SH-SY5Y (cell line): Measurements from ENCODE around the gene CLEC19A.

Experiments
- GATA2 ChIP-seq: IDR thresholded peaks from 2 replicates; pipeline ENCODE4 v1.6.1; 2011; ENCODE audit warnings: mild to moderate bottlenecking, low read depth, low read length
- GATA3 ChIP-seq: IDR thresholded peaks from 2 replicates; pipeline ENCODE4 v1.6.1; 2011; ENCODE audit warnings: low read depth, mild to moderate bottlenecking, low read length, moderate library complexity

Gene CLEC19A

DNA sequence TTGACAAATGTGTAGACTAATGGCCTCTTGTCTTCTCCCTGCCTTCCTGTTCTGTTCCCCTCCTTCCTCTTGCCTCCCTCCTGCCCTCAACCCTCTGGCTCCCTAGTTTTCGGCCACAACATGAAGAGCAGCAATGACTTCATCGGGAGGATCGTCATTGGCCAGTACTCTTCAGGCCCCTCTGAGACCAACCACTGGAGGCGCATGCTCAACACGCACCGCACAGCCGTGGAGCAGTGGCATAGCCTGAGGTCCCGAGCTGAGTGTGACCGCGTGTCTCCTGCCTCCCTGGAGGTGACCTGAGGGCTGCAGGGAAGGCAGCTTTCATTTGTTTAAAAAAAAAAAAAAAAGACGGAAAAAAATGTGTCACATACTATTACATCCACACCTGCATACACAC is 18.8 kb upstream of the CLEC19A start:
- no peak for TF ChIP-seq GATA2
- TF ChIP-seq GATA3, result no peak

DNA sequence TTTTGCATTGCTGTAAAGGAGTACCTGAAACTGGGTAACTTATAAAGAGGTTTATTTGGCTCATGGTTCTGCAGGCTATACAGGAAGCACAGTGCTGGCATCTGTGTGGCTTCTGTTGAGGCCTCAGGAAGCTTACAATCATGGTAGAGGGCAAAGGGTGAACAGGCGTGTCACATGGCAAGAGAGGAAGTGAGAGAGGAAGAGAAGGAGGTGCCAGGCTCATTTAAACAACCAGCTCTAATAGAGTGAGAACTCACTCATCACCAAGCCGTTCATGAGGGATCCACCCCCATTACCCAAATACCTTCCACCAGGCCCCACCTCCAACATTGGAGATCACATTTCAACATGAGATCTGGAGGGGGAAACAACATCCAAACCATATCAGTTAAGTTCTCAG is 16.4 kb upstream of the CLEC19A start:
- TF ChIP-seq GATA3, result no peak

DNA sequence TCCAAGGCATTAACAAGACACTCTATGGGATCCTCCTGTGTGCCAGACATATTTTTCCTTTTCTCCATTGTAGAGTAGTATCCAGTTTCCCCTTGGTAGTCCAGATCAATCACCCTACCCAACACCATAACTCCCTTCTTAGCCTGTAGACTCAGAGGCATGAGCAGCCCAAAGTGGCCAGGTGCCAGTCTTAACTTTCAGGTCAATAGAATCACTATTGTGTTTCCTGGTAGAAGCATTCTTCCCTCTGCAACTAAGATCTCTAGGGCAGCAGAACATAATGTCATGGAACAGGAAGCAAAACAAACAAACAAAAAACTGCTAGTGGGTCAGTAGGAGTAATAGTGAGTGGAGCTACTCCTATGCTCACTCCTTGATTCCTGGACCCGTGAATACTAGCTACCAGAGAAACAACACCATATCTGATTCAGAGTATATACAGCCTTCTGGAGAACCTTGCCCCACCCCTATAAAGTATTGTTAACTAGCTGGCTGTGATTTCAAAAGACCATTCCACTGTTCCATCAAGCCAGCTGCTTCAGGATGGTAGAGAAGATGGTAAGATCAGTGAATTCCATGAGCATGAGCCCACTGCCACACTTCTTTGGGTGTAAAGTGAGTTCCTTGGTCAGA is 11.2 kb upstream of the CLEC19A start:
- TF ChIP-seq GATA3 (no peak), GATA2 (no peak)

DNA sequence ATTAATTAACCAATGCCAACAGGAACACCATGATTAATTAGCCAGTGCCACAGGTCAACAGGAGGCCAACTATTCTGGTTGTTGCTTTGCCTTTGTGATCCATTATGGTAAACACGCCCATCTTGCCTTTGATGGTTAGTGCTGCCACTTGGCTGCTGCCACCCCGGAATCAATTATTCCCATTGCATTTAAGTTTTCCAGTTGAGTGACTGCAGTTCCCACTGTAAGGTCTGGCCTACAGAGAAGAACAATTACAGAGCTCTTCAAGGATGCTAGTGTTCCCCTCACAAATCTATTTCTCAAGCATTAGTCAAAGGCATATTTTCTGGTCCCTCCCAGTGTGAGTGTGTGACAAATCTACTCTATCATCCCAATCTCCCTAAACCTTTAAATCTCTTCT is 7.1 kb upstream of the CLEC19A start:
- TF ChIP-seq GATA2, result no peak
- TF ChIP-seq GATA3, result no peak

DNA sequence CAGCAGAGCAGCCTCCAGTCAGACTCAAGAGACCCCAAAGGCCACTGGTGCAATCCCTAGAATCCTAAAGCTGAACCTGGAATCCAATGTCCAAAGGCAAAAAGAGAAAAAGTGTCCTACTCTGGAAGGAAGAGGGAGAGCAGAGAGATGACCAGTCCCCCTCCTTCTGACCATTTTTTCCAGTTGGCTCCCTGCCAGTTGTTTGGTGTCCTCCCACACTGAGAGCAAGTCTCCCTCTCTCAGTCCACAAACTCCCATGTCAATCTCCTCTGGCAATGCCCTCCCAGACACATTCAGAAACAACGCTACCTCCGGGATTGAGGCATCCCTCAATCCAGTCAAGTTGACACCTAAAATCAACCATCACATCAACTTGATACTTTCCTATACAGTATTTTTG is 4.3 kb upstream of the CLEC19A start:
- no peak for TF ChIP-seq GATA3
- TF ChIP-seq GATA2, result no peak

DNA sequence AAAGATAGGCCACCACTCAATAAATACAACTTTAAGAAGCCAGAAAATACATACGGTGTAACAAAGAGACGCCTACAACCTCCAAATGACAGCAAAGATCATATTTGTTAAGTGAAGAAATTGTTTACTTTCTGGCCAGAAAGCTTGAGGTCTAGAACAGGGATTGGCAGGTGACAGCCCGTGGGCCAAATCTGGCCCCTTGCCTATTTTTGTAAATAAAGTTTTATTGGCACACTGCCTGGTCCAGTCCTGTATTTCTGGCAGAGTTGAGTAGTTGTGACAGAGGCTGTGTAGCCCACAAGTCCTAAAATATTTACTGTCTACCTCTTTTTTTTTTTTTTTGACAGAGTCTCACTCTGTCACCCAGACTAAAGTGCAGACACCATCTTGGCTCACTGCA is 3.4 kb upstream of the CLEC19A start:
- no peak for TF ChIP-seq GATA3
- no peak for TF ChIP-seq GATA2

DNA sequence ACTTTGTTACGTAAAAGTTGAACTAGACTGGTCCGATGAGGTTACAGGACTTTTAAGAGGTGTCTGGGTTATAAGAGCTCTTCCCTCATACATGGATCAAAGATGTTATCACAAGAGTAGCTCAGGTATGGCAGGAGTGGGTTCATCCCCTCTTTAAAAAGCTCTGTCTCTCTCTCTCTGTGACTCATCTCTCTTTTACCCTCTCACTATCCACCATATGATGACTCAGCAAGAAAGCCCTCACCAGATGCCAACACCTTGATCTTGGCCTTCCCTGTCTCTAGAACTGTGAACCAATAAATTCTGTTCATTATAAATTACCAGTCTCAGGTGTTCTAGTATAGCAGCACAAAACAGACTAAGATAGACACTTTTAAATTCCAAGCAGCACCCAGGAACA is 1.9 kb upstream of the CLEC19A start:
- TF ChIP-seq GATA2 (no peak), GATA3 (no peak)

DNA sequence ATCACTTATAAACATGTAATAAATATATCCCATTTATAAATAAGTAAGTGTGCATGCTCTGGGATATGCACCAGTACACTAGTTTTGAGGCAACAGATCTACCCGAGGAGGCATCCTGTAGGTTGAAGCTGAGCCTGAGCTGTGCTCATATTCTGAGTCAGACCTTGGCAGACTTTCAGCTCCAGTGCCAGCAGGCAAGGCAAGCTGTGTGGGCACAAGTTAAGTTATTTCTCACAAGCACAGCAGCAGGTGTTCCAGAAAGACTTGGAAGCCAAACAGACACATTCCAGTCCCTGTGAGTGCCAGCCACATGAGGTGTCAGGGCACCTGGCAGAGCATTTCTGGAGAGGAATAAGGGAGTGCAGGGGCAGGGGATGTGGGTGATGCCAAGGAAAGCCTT is 1.3 kb upstream of the CLEC19A start:
- TF ChIP-seq GATA3, result no peak

DNA sequence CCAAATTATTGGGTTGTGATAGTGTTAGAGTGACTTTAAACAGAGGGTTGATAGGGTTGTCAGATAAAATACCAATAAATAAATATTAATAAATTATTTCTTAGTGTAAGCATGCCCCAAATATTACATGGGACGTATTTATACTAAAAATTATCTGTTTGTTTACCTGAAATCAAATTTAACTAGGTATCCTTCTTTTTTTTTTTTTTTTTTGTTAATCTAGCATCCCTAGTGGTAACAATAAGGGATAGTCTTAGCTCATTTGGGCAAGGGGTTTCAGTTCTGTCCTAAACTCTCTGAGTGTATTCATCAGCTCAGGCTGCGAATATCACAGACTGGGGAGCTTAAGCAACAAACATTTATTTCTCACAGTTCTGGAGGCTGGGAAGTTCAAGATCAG is 1.3 kb downstream of the CLEC19A start:
- TF ChIP-seq GATA2 (no peak), GATA3 (no peak)

DNA sequence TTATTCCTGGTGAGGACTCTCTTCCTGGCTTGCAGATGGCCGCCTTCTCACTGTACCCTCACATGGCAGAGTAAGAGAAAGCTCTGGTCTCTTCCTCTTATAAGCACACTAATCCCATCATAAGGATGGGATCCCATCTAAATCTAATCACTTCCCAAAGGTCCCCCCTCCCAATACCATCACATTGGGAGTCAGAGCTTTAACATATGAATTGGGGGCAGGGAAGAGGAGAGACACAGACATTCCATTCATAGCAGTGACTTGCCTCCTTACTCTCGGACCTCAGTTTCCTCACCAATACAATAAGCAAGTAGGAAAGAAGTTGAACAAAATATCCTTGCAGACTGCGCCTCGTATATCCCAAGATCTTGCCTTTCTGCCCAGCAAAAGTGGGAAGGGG is 1.7 kb downstream of the CLEC19A start:
- TF ChIP-seq GATA2 (no peak), GATA3 (no peak)

DNA sequence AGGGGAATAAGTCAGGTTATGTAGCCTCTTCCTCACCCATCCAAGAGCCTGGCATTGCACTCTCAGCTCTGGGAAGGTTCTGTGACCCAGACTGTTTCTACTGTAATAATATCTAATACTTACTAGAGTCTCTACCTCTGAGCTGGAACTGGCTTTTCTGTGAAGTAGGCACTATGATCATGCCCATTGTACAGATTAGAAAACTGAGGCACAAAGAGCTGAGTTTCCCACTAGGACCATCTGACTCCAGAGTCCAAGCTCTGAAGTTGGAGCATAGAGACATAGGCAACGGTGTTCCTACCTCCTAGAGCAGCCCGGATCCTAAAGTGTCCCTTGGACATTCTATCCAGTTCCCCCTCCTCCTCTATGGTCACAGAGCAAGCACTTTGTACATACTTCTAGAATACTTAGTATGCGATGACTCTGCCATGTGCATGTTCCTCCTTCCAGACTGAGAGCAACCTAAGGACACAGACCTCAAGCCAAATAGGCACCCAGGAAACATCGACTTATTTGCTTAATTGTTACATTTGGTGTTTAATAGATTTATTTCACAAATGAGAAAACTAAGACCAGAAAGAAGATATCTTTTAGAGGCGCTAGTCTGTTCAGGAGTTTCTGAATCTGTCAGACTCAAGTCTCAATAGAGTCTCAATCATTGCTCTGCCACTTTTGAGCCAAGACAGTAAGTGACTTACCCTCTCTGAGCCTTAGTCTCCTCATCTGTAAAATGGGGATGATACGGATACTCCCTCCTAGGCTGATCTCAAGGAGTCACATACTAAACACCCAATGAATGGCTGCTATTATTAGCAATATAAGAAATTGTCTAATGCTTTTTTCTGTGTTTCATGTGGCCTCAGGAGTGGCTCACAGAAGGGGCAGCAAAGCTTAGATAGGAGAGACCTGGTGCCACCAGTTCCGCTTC is 3.6 kb downstream of the CLEC19A start:
- TF ChIP-seq GATA3 (no peak), GATA2 (no peak)

DNA sequence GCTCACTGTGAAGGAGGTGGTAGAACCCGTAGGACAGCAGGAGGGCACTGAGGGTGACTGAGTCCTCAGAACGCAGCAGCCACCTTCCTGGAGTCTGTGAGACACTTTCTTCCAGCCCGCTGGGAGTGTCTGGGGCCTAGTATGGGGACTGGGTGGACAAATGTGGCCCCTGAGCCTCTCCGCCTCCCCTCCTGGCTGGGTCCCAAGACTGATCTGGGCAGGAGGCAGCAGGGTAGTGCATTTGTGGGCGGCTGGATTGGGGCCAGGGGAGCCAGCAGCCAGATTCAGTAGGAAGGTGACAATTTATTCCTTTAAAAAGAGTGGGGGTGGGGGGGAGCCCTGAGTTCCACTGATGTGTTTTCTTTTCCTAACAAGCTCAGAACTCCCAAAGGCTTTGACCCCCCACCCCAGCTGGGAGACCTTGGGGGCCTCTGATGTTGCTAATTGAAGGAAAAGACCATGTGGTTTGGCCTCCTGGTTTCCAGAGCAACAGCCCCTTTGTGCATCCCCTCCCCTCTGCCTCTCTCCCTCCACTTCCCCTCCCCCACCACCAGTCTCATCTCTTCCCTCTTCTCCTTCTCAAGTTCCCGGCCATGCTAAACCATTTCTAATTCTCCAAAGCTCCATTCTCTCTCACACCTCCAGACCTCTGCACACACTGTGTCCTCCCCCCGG is 4.4 kb downstream of the CLEC19A start:
- no peak for TF ChIP-seq GATA3
- TF ChIP-seq GATA2, result no peak

DNA sequence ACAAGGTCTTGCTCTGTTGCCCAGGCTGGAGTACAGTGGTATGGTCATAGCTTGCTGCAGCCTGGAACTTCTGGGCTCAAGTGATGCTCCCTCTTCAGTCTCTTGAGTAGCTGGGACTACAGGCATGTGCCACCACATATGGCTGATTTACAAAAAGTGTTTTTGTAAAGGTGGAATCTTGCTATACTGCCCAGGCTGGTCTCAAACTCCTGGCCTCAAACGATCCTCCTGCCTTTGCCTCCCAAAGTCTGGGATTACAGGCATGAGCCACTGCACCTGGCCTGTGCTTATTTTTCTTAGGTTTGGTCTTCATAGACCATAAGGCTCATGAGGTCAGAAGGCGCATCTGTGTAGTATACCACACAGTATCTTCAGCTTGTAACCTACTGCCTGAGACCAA is 5.3 kb downstream of the CLEC19A start:
- TF ChIP-seq GATA2 (no peak), GATA3 (no peak)

DNA sequence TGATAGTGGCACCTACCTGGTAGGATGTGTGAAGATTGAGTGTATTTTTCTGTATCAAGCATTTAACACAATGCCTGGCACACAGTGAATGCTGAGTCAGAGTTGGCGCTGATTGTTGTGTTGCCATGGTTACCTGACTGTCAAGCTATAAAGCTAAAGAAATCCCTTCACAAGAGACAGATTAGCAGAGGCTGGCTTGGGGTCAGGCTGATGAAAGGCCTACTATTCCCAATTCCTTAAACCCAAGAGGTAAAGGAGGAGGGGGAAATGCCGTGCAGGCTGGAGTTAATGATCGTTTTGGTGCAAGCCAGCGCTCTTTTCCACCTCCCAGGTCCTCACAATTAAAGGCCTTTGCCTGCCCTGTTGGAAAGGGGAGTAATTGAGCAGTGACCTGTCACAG is 5.9 kb downstream of the CLEC19A start:
- TF ChIP-seq GATA2 (no peak), GATA3 (no peak)

DNA sequence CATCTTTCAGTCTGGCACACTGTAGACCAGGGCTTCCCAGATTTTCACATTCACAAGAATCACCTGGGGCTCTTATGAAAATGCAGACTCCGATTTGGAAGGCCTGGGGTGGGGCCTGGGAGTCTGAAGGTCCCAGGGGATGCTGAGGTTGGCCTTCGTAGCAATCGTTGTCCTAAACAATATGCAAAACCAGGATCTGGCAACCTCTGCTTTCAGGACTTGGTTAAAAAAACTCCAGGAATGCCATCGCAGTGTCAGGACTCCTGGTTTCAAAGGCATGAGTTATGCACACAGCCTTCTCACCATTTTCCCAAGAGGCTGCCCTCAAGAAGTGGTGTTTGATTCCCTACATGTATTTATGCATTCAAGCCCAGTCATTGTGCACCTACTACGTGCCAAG is 6.7 kb downstream of the CLEC19A start:
- no peak for TF ChIP-seq GATA2
- TF ChIP-seq GATA3, result no peak
